SK-N-SH (cell line): ENCODE results near the gene SLFN14. TPM values are rescaled to one million over a fixed set of nuclear protein-coding genes. Genes with fewer than 3 reads are reported as not detected.
A peak's percentile ranks its signal among the peaks of the same experiment; 100 is the strongest.

Experiments
- CTCF ChIP-seq: fragments of 200-600 bp; sonication (generic); IDR thresholded peaks from 2 replicates; pipeline ENCODE4 v1.6.1; 2017; ENCODE audit warnings: antibody characterized with exemption, mild to moderate bottlenecking, moderate library complexity
- EP300 ChIP-seq, 2 experiments: IDR thresholded peaks; 2 replicates each; pipeline versions ENCODE4 v1.4.0 to v1.6.1; 2012; ENCODE audit warnings: borderline replicate concordance in 1 of 2, low read depth in 1 of 2, low read length in 1 of 2
- EZH2phosphoT487 ChIP-seq: fragments of 200-600 bp; sonication (generic); IDR thresholded peaks from 2 replicates; pipeline ENCODE4 v1.6.1; 2017; ENCODE audit warnings: low read depth, mixed run types, mild to moderate bottlenecking, antibody characterized with exemption, moderate library complexity, borderline replicate concordance
- FOSL2 ChIP-seq: IDR thresholded peaks from 2 replicates; pipeline ENCODE4 v1.4.0; 2012; ENCODE audit warnings: low read depth, mild to moderate bottlenecking, moderate library complexity, borderline replicate concordance
- GABPA ChIP-seq: IDR thresholded peaks from 2 replicates; pipeline ENCODE4 v1.4.0; 2012; ENCODE audit warnings: low read depth, mild to moderate bottlenecking
- GATA2 ChIP-seq: sonication (generic); formaldehyde crosslinking; IDR thresholded peaks from 2 replicates; pipeline ENCODE4 v1.5.0; 2020; ENCODE audit warnings: mild to moderate bottlenecking, missing genetic modification reagents
- IRF3 ChIP-seq: fragments of 150-350 bp; IDR thresholded peaks from 2 replicates; pipeline ENCODE4 v1.6.1; 2016; ENCODE audit warnings: mild to moderate bottlenecking, low read depth, low read length
- MAX ChIP-seq: IDR thresholded peaks from 2 replicates; pipeline ENCODE4 v1.4.0; 2012; ENCODE audit warnings: low read depth
- RAD21 ChIP-seq: IDR thresholded peaks from 2 replicates; pipeline ENCODE4 v1.6.1; 2012; ENCODE audit warnings: mild to moderate bottlenecking, low read length
- RCOR1 ChIP-seq: fragments of 150-350 bp; IDR thresholded peaks from 2 replicates; pipeline ENCODE4 v1.6.1; 2017; ENCODE audit warnings: antibody characterized with exemption, low read length
- REST ChIP-seq: IDR thresholded peaks from 2 replicates; pipeline ENCODE4 v1.6.1; 2012; ENCODE audit warnings: mild to moderate bottlenecking, low read depth, low read length, moderate library complexity
- RFX5 ChIP-seq: IDR thresholded peaks from 2 replicates; pipeline ENCODE4 v1.6.1; 2012; ENCODE audit warnings: mild to moderate bottlenecking, improper control_type of control experiment, low read length
- SIN3A ChIP-seq: IDR thresholded peaks from 2 replicates; pipeline ENCODE4 v1.6.1; 2012; ENCODE audit warnings: low read depth, mild to moderate bottlenecking, low read length, moderate library complexity, borderline replicate concordance
- TAF1 ChIP-seq: IDR thresholded peaks from 2 replicates; pipeline ENCODE4 v1.6.1; 2012; ENCODE audit warnings: low read depth, mild to moderate bottlenecking, low read length, moderate library complexity, borderline replicate concordance
- TCF12 ChIP-seq: IDR thresholded peaks from 2 replicates; pipeline ENCODE4 v1.4.0; 2012
- TEAD4 ChIP-seq: IDR thresholded peaks from 2 replicates; pipeline ENCODE4 v1.4.0; 2012; ENCODE audit warnings: mild to moderate bottlenecking, borderline replicate concordance; ENCODE audit not compliant: insufficient read depth
- YY1 ChIP-seq: IDR thresholded peaks from 2 replicates; pipeline ENCODE4 v1.4.0; 2012; ENCODE audit warnings: low read depth, mild to moderate bottlenecking
- polyA plus RNA-seq, 3 experiments: library from polyadenylated mRNA; depleted of rRNA; stranded (reverse); fragments of >200 nt; gene quantifications; 2 replicates each; pipeline ENCODE4 v1.2.3, GENCODE V29; 2012
- TF ChIP-seq, protein P1 (sequence below): fragments of 150-350 bp; IDR thresholded peaks from 2 replicates; pipeline ENCODE4 v1.6.1; 2017; ENCODE audit warnings: antibody characterized with exemption, low read length, low read depth, borderline replicate concordance
- TF ChIP-seq, protein P2 (sequence below): IDR thresholded peaks from 2 replicates; pipeline ENCODE4 v1.4.0; 2012; ENCODE audit warnings: low read depth, borderline replicate concordance

SLFN14 gene
- polyA plus RNA-seq, 1 of the 3 experiments (the other 2 are of a cell fraction): not detected

DNA sequence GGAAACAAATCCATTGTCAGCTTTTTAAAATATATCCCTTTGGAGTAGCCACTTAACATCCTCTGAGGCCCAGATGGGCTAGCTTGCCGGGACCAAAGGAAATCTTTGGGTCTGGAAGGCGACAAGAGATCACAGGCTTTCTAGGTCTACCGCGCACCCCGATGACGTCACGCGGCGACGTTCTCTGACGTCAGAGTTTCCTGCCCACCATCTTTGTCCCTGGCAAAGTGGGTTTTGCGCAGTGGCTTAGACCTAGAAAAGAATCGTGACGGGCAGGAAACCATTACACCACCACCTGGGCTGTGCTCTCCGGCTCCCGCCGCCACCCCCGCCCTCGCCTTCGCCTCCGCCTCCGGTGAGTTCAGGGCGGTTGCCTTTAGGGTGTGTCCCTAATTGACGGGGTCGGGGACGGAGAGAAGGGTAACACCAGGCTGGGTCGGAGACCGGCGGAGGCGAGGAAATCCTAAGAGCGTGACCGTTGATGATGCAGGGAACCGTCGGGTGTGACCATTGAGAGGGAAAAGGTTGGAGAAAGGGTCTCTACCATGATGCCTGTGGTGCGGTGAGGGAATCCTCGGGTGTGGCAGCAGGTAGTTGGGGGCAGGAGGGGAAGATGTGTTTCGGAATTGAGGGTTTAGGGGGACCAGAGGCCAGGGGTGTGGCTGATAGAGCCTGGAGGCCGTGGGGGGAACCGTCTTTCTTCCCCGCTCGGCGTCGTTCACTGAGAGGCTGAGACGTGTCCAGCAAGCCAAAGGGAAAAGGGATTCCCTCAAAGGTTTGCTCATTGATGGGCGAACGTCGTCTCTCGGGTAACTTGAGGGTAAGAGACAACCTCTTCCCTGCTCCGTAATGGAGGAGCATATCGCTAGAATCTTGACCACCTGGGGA is 26.7 kb upstream of the SLFN14 start, which contains the start of gene AP2B1 (continued):
- TF ChIP-seq REST (no peak), EP300 (IDR thresholded peaks at IDR 0.05; ENCODE audit: borderline replicate concordance in 1 of 2, low read depth in 1 of 2, low read length in 1 of 2) (no peak; a peak in 1 of 4 replicates), TAF1 (peak; percentile 81), SIN3A (peak; percentile 68; the same call in 1 of the 2 replicates), TEAD4 (no peak), CTCF (no peak), EZH2phosphoT487 (no peak), GATA2 (CRISPR knock-in tag) (no peak), RFX5 (no peak), GABPA (peak; percentile 81), IRF3 (no peak), MAX (peak; percentile 75), FOSL2 (no peak), YY1 (peak; percentile 99), RCOR1 (0 out of 2 replicates have a peak, but pooled peaks have one; percentile 21), TCF12 (no peak), RAD21 (no peak)
- TF ChIP-seq, protein P1, sequence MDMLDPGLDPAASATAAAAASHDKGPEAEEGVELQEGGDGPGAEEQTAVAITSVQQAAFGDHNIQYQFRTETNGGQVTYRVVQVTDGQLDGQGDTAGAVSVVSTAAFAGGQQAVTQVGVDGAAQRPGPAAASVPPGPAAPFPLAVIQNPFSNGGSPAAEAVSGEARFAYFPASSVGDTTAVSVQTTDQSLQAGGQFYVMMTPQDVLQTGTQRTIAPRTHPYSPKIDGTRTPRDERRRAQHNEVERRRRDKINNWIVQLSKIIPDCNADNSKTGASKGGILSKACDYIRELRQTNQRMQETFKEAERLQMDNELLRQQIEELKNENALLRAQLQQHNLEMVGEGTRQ: no peak
- TF ChIP-seq, protein P2, sequence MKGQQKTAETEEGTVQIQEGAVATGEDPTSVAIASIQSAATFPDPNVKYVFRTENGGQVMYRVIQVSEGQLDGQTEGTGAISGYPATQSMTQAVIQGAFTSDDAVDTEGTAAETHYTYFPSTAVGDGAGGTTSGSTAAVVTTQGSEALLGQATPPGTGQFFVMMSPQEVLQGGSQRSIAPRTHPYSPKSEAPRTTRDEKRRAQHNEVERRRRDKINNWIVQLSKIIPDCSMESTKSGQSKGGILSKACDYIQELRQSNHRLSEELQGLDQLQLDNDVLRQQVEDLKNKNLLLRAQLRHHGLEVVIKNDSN: 0 out of 2 replicates have a peak, but pooled peaks have one; percentile 31
